Measurements from ENCODE around the gene TAP2. TPM values are rescaled to one million over a fixed set of nuclear protein-coding genes. Genes with fewer than 3 reads are reported as not detected.
"Not testable (repeated sequence)": the region's sequence is repeated elsewhere in the genome, so short reads cannot be mapped to it uniquely, and the experiment has no call there.

The TAP2 gene
- total and polyA plus RNA-seq, 2 donors (not counting 1 experiment from before 2014, with no cell fraction given), result 66.1 to 126 TPM

GRCh38 chr6:32882879-32883250 lies 44.3 kb upstream of the TAP2 start:
- Histone ChIP-seq H3K4me3 (ENCODE audit: control extremely low read depth in 1 of 5, extremely low read depth in 1 of 5, insufficient read depth in 1 of 5, low read depth in 2 of 5, low read length in 4 of 5) (no peak overlapping the region), H3K36me3 (replicated peaks in 1 of 2; ENCODE audit: control extremely low read depth in 1 of 2, control insufficient read depth in 1 of 2, extremely low read depth in 1 of 2, insufficient read depth in 2 of 2, low read length in 1 of 2) (no peaks in the 10 kb centered on the region), H3K4me2 (replicated peaks; ENCODE audit: low read depth, low read length, poor library complexity, severe bottlenecking) (no peak overlapping the region), H3K9me3 (ENCODE audit: control extremely low read depth in 1 of 3, control insufficient read depth in 2 of 3, insufficient read depth in 1 of 3, low read length in 2 of 3) (peaks cover 0 to 5% (median 0%) of the 10 kb centered on the region in 3 donors), H3K27ac (ENCODE audit: low read length in 2 of 2) (no peak overlapping the region), H3K4me1 (ENCODE audit: control insufficient read depth in 2 of 2, insufficient read depth in 2 of 2, low read length in 2 of 2) (peaks cover 14 to 21% of the 10 kb centered on the region in 2 donors), H3K27me3 (replicated peaks in 1 of 4; ENCODE audit: control extremely low read depth in 1 of 4, control insufficient read depth in 3 of 4, insufficient read depth in 4 of 4, low read length in 3 of 4) (peaks cover 0 to 6% (median 0%) of the 10 kb centered on the region in 4 experiments), H2AFZ (ENCODE audit: insufficient read depth, low read depth, low read length, poor library complexity, severe bottlenecking) (no peak overlapping the region), H4K20me1 (ENCODE audit: control insufficient read depth, insufficient read depth, low read length, poor library complexity, severe bottlenecking) (no peaks in the 10 kb centered on the region), H3K79me2 (ENCODE audit: control insufficient read depth, insufficient read depth, low read length) (peaks cover 7% of the 10 kb centered on the region), H3K9ac (ENCODE audit: low read length) (no peak overlapping the region)
- intact Hi-C loops (cut with micrococcal nuclease), result no loop called here
- Mint-ChIP-seq H3K9me3 (ENCODE audit: insufficient read depth) (no peaks in the 10 kb centered on the region), H3K4me3 (no peak overlapping the region), H3K4me1 (peaks cover 29% of the 10 kb centered on the region), H3K27ac (no peak overlapping the region), H3K27me3 (peaks cover 3% of the 10 kb centered on the region)
- ChIA-PET POLR2A (no interaction called here), CTCF (interaction anchor here (1.5 to 14.6 kb wide), 5 partner anchors 59 to 104 kb away, joined by 5 to 305 read pairs (median 43); partner anchors contain the start of genes HLA-DMA and HLA-DMB)
- 29% methylated on average over 1 of the region's 1 CpG for WGBS (ENCODE audit: insufficient coverage)
- DNase-seq (no peak), ATAC-seq (ENCODE audit: low read depth) (no peak)
- TF ChIP-seq EZH2 (IDR thresholded peaks at IDR 0.05; ENCODE audit: borderline replicate concordance, insufficient read depth, low read depth, low read length, poor library complexity, severe bottlenecking), result no peak
- TF ChIP-seq, protein P1, sequence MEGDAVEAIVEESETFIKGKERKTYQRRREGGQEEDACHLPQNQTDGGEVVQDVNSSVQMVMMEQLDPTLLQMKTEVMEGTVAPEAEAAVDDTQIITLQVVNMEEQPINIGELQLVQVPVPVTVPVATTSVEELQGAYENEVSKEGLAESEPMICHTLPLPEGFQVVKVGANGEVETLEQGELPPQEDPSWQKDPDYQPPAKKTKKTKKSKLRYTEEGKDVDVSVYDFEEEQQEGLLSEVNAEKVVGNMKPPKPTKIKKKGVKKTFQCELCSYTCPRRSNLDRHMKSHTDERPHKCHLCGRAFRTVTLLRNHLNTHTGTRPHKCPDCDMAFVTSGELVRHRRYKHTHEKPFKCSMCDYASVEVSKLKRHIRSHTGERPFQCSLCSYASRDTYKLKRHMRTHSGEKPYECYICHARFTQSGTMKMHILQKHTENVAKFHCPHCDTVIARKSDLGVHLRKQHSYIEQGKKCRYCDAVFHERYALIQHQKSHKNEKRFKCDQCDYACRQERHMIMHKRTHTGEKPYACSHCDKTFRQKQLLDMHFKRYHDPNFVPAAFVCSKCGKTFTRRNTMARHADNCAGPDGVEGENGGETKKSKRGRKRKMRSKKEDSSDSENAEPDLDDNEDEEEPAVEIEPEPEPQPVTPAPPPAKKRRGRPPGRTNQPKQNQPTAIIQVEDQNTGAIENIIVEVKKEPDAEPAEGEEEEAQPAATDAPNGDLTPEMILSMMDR (IDR thresholded peaks at IDR 0.05), result no peak

DNA sequence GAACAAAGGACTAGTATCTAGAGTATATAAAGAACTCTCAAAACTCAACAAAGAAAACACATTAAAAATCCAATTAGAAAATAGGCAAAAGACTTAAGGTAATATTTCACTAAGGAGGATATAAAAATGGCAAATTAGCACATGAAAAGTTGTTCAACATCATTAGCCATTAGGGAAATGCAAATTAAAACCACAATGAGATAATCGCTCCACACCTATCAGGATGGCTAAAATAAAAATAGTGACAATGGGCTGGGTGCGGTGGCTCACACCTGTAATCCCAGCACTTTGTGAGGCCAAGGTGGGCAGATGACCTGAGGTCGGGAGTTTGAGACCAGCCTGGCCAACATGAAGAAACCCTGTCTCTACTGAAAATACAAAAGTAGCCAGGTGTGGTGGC lies 42.4 kb upstream of the TAP2 start:
- H3K9ac ChIP-seq (ENCODE audit: low read length); H3K27ac ChIP-seq (ENCODE audit: low read length in 2 of 2); DNase-seq; H3K9me3 Mint-ChIP-seq (ENCODE audit: insufficient read depth); H2AFZ ChIP-seq (ENCODE audit: insufficient read depth, low read depth, low read length, poor library complexity, severe bottlenecking); H3K9me3 ChIP-seq (ENCODE audit: control extremely low read depth in 1 of 3, control insufficient read depth in 2 of 3, insufficient read depth in 1 of 3, low read length in 2 of 3); H4K20me1 ChIP-seq (ENCODE audit: control insufficient read depth, insufficient read depth, low read length, poor library complexity, severe bottlenecking); intact Hi-C loops (cut with micrococcal nuclease); H3K36me3 ChIP-seq (replicated peaks in 1 of 2; ENCODE audit: control extremely low read depth in 1 of 2, control insufficient read depth in 1 of 2, extremely low read depth in 1 of 2, insufficient read depth in 2 of 2, low read length in 1 of 2); H3K27ac Mint-ChIP-seq; H3K27me3 ChIP-seq (replicated peaks in 1 of 4; ENCODE audit: control extremely low read depth in 1 of 4, control insufficient read depth in 3 of 4, insufficient read depth in 4 of 4, low read length in 3 of 4); H3K4me3 ChIP-seq (ENCODE audit: control extremely low read depth in 1 of 5, extremely low read depth in 1 of 5, insufficient read depth in 1 of 5, low read depth in 2 of 5, low read length in 4 of 5); ATAC-seq (ENCODE audit: low read depth); H3K79me2 ChIP-seq (ENCODE audit: control insufficient read depth, insufficient read depth, low read length); H3K27me3 Mint-ChIP-seq: not testable (repeated sequence)
- POLR2A ChIA-PET, result interaction anchor here (0.6 kb wide), 1 partner anchor 87 kb away, joined by 4 read pairs; the partner anchor contains the start of gene BRD2
- Histone ChIP-seq H3K4me1 (ENCODE audit: control insufficient read depth in 2 of 2, insufficient read depth in 2 of 2, low read length in 2 of 2) (peaks cover 13 to 15% of the 10 kb centered on the region in 2 donors), H3K4me2 (replicated peaks; ENCODE audit: low read depth, low read length, poor library complexity, severe bottlenecking) (peak overlapping the region; percentile 18)
- Mint-ChIP-seq H3K4me1 (peaks cover 23% of the 10 kb centered on the region), H3K4me3 (peak overlapping the region; percentile 9)
- CTCF ChIA-PET, result interaction anchor here (1.0 to 14.6 kb wide), 6 partner anchors 12 to 269 kb away, joined by 3 to 305 read pairs (median 6); partner anchors contain the start of gene HLA-DMB
- WGBS (ENCODE audit: insufficient coverage), result 86% methylated on average over 1 of the region's 3 CpGs
